Thyroid gland (tissue), 4 donors: ENCODE measurements around the gene RFTN2.

Experiments used
- POLR2A ChIP-seq, 2 donors: fragments of 450-650 bp; IDR thresholded peaks; one replicate each; pipeline ENCODE4 v1.6.1; 2017; ENCODE audit warnings: antibody characterized with exemption in 2 of 2, mild to moderate bottlenecking in 2 of 2, moderate library complexity in 1 of 2
- TF ChIP-seq, protein P1 (sequence below), 6 experiments: fragments of 200-600 bp in 3 of 6; fragments of 450-650 bp in 3 of 6; sonication (generic) in 3 of 6; IDR thresholded peaks; one replicate each; pipeline ENCODE4 v1.5.1; 2016 to 2019; ENCODE audit warnings: antibody characterized with exemption in 6 of 6, mild to moderate bottlenecking in 2 of 6, inconsistent platforms in 1 of 6, moderate library complexity in 1 of 6

DNA sequence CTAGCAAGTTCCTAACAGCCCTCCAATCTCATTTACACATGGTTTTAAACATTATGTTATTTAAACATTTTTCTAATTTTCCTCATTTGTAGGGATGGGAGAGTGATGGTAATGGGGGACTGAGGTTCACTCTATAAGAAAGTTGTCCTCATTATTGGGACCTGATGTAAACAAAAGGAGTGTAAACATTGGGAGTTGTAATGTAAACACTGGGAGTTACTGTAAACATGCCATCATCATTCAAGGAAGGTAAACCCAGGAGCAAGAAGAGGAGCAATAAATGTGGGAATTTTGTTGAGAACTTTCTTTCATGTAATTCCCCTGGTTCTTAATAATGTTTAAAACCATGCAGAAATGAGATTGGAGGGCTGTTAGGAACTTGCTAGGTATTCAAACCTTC, 17.8 kb downstream of the RFTN2 start:
- TF ChIP-seq, protein P1, sequence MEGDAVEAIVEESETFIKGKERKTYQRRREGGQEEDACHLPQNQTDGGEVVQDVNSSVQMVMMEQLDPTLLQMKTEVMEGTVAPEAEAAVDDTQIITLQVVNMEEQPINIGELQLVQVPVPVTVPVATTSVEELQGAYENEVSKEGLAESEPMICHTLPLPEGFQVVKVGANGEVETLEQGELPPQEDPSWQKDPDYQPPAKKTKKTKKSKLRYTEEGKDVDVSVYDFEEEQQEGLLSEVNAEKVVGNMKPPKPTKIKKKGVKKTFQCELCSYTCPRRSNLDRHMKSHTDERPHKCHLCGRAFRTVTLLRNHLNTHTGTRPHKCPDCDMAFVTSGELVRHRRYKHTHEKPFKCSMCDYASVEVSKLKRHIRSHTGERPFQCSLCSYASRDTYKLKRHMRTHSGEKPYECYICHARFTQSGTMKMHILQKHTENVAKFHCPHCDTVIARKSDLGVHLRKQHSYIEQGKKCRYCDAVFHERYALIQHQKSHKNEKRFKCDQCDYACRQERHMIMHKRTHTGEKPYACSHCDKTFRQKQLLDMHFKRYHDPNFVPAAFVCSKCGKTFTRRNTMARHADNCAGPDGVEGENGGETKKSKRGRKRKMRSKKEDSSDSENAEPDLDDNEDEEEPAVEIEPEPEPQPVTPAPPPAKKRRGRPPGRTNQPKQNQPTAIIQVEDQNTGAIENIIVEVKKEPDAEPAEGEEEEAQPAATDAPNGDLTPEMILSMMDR (IDR thresholded peaks at IDR 0.05): no peak
- no peak for TF ChIP-seq POLR2A (IDR thresholded peaks at IDR 0.05)
